IMR-90 (cell line): ENCODE data around the gene EVX1. TPM values are rescaled to one million over a fixed set of nuclear protein-coding genes. Genes with fewer than 3 reads are reported as not detected.

Source experiments
- ATAC-seq: fragments of 200-7000 bp; cut with Tn5 transposase; 2 replicates; pipeline ENCODE4 v1.9.1; 2020; ENCODE audit warnings: low read depth, mild to moderate bottlenecking, moderate library complexity
- BruUV-seq: library from RNA; stranded (reverse); fragments of 400-500 nt; replicated peaks from 2 replicates; lab custom pipeline; 2021; lab: Mats Ljungman, UMichigan
- CTCF ChIA-PET: fragments of 300-600 bp; formaldehyde crosslinking; extraction: SDS; loops from one replicate; lab custom pipeline; 2021; ENCODE audit warnings: antibody characterized with exemption; lab: Yijun Ruan, JAX
- POLR2A ChIA-PET: fragments of 300-600 bp; sonication (Branson Sonifier 250); formaldehyde crosslinking; loops from one replicate; lab custom pipeline; 2022; ENCODE audit warnings: antibody characterized with exemption; ENCODE audit not compliant: unreplicated experiment; lab: Charles Lee
- DNase-seq: peaks from one replicate; pipeline ENCODE4 v3.0.0; 2013
- H2AFZ ChIP-seq: replicated peaks from 2 replicates; pipeline ENCODE3; 2013; ENCODE audit warnings: low read length, mild to moderate bottlenecking; ENCODE audit not compliant: poor library complexity
- H2AK5ac ChIP-seq: 2 replicates; pipeline ENCODE4 v1.6.1; 2013; ENCODE audit warnings: low read depth, low read length, inconsistent platforms
- H2AK9ac ChIP-seq: replicated peaks from 2 replicates; pipeline ENCODE3; 2013; ENCODE audit warnings: mild to moderate bottlenecking, low read depth, low read length, moderate library complexity; ENCODE audit not compliant: poor library complexity
- H2BK120ac ChIP-seq: 2 replicates; pipeline ENCODE4 v1.6.1; 2013; ENCODE audit warnings: low read depth, low read length, inconsistent platforms
- H2BK15ac ChIP-seq: 3 replicates; pipeline ENCODE4 v1.6.1; 2013; ENCODE audit warnings: low read depth, low read length, inconsistent platforms
- H2BK20ac ChIP-seq: 2 replicates; pipeline ENCODE4 v1.6.1; 2013; ENCODE audit warnings: low read depth, mild to moderate bottlenecking, inconsistent platforms, low read length, moderate library complexity
- H2BK5ac ChIP-seq: 2 replicates; pipeline ENCODE4 v1.6.1; 2013; ENCODE audit warnings: mild to moderate bottlenecking, low read depth, low read length, inconsistent platforms; ENCODE audit not compliant: poor library complexity, severe bottlenecking
- H3K14ac ChIP-seq: replicated peaks from 2 replicates; pipeline ENCODE4 v1.6.1; 2013; ENCODE audit warnings: low read depth, low read length, inconsistent platforms
- H3K18ac ChIP-seq: 2 replicates; pipeline ENCODE4 v1.6.1; 2013; ENCODE audit warnings: low read depth, low read length, control low read depth
- H3K23ac ChIP-seq: 2 replicates; pipeline ENCODE4 v1.6.1; 2013; ENCODE audit warnings: low read depth, low read length, inconsistent platforms
- H3K27ac ChIP-seq: 2 replicates; pipeline ENCODE4 v1.5.1; 2013; ENCODE audit warnings: mild to moderate bottlenecking, control low read depth, low read length; ENCODE audit not compliant: insufficient read depth
- H3K27me3 ChIP-seq: 2 replicates; pipeline ENCODE4 v1.6.1; 2013; ENCODE audit warnings: low read length; ENCODE audit not compliant: control insufficient read depth, insufficient read depth
- H3K36me3 ChIP-seq: 2 replicates; pipeline ENCODE4 v1.6.1; 2013; ENCODE audit warnings: low read length, mixed read lengths; ENCODE audit not compliant: control insufficient read depth, insufficient read depth
- H3K4ac ChIP-seq: 2 replicates; pipeline ENCODE4 v1.6.1; 2013; ENCODE audit warnings: low read depth, low read length, inconsistent platforms
- H3K4me1 ChIP-seq: 2 replicates; pipeline ENCODE4 v1.6.1; 2013; ENCODE audit warnings: low read length, mixed read lengths; ENCODE audit not compliant: control insufficient read depth, insufficient read depth
- H3K4me2 ChIP-seq: 2 replicates; pipeline ENCODE4 v1.6.1; 2013; ENCODE audit warnings: low read depth, mild to moderate bottlenecking, control low read depth, low read length, moderate library complexity
- H3K4me3 ChIP-seq: 2 replicates; pipeline ENCODE4 v1.5.1; 2013; ENCODE audit warnings: low read depth, mild to moderate bottlenecking, control low read depth, low read length, moderate library complexity; ENCODE audit not compliant: insufficient read depth
- H3K56ac ChIP-seq: 2 replicates; pipeline ENCODE4 v1.6.1; 2013; ENCODE audit warnings: low read length, inconsistent platforms; ENCODE audit not compliant: insufficient read depth; ENCODE audit errors: extremely low read depth
- H3K79me1 ChIP-seq, 2 experiments: 2 replicates each; pipeline ENCODE4 v1.6.1; 2013; ENCODE audit warnings: low read length in 2 of 2, inconsistent platforms in 1 of 2, low read depth in 1 of 2
- H3K9ac ChIP-seq: 2 replicates; pipeline ENCODE4 v1.6.1; 2013; ENCODE audit warnings: low read depth, low read length, control low read depth
- H3K9me1 ChIP-seq: 2 replicates; pipeline ENCODE4 v1.6.1; 2013; ENCODE audit warnings: low read length, inconsistent platforms; ENCODE audit not compliant: insufficient read depth
- H3K9me3 ChIP-seq: 2 replicates; pipeline ENCODE4 v1.6.1; 2013; ENCODE audit warnings: low read length; ENCODE audit not compliant: control insufficient read depth, insufficient read depth
- H4K20me1 ChIP-seq: 2 replicates; pipeline ENCODE4 v1.6.1; 2013; ENCODE audit warnings: low read length, inconsistent platforms; ENCODE audit not compliant: insufficient read depth
- H4K5ac ChIP-seq: 2 replicates; pipeline ENCODE4 v1.6.1; 2013; ENCODE audit warnings: mild to moderate bottlenecking, low read depth, low read length, control low read depth
- H4K8ac ChIP-seq, 2 experiments: 2 replicates each; pipeline ENCODE4 v1.6.1; 2013; ENCODE audit warnings: low read depth in 2 of 2, low read length in 2 of 2, control low read depth in 1 of 2, inconsistent platforms in 1 of 2
- H4K91ac ChIP-seq: 2 replicates; pipeline ENCODE4 v1.6.1; 2013; ENCODE audit warnings: low read depth, low read length, inconsistent platforms; ENCODE audit not compliant: insufficient read depth
- FOS ChIP-seq: fragments of 150-350 bp; IDR thresholded peaks from 2 replicates; pipeline ENCODE4 v1.6.1; 2016; ENCODE audit warnings: low read depth, low read length
- POLR2A ChIP-seq: IDR thresholded peaks from 2 replicates; pipeline ENCODE4 v1.6.1; 2012; ENCODE audit warnings: mild to moderate bottlenecking, low read depth, low read length
- SMC3 ChIP-seq: fragments of 150-350 bp; IDR thresholded peaks from 2 replicates; pipeline ENCODE4 v1.6.1; 2016; ENCODE audit warnings: low read depth, mild to moderate bottlenecking, antibody characterized with exemption, low read length, moderate library complexity
- WGBS, 2 experiments: methylation state at CpG; one replicate each; pipeline versions ENCODE4 v1.1.5 to v1.1.7; 2013; ENCODE audit warnings: missing lambda C conversion rate in 2 of 2; ENCODE audit not compliant: insufficient read length in 1 of 2; ENCODE audit errors: extremely low coverage in 2 of 2; 5-methylcytosine and 5-hydroxymethylcytosine counted together
- dilution Hi-C: fragments of 300-500 bp; cut with HindIII; formaldehyde crosslinking; loops from one replicate; pipeline ENCODE4 v1.14.3; 2018; ENCODE audit warnings: low sequenced_read_pairs; ENCODE audit not compliant: unreplicated experiment
- in situ Hi-C: fragments of 300-500 bp; cut with MboI; formaldehyde crosslinking; loops from 3 replicates; pipeline ENCODE4 v1.14.3; 2019; ENCODE audit warnings: low sequenced_read_pairs, inconsistent platforms, mixed read lengths
- intact Hi-C: fragments of 100-400 bp; cut with micrococcal nuclease; formaldehyde crosslinking; loops from 2 replicates; pipeline ENCODE4 v1.10.0; 2022
- polyA plus RNA-seq, 3 experiments: library from polyadenylated mRNA; depleted of rRNA; stranded (reverse); fragments of >200 nt; gene quantifications; 2 replicates each; pipeline ENCODE4 v1.2.3, GENCODE V29; 2012; ENCODE audit warnings: low replicate concordance in 1 of 3
- total RNA-seq: library from RNA; depleted of rRNA; stranded (reverse); fragments of >200 nt; gene quantifications from 2 replicates; pipeline ENCODE4 v1.2.3, GENCODE V29; 2012
- TF ChIP-seq, protein P1 (sequence below): fragments of 150-350 bp; IDR thresholded peaks from 2 replicates; pipeline ENCODE4 v1.6.1; 2016; ENCODE audit warnings: low read depth, mild to moderate bottlenecking, low read length, moderate library complexity, borderline replicate concordance
- TF ChIP-seq, protein P2 (sequence below): conservative IDR thresholded peaks from 2 replicates; pipeline ENCODE4 v1.5.1; 2012; ENCODE audit warnings: mild to moderate bottlenecking, low read depth, low read length, improper control_type of control experiment
- TF ChIP-seq, protein P3 (sequence below): fragments of 150-350 bp; IDR thresholded peaks from 2 replicates; pipeline ENCODE4 v1.6.1; 2017; ENCODE audit warnings: mild to moderate bottlenecking, antibody characterized with exemption, low read length, low read depth

Gene EVX1
- total and polyA plus RNA-seq, 2 of the 4 experiments (the other 2 are of a cell fraction) = not detected

DNA sequence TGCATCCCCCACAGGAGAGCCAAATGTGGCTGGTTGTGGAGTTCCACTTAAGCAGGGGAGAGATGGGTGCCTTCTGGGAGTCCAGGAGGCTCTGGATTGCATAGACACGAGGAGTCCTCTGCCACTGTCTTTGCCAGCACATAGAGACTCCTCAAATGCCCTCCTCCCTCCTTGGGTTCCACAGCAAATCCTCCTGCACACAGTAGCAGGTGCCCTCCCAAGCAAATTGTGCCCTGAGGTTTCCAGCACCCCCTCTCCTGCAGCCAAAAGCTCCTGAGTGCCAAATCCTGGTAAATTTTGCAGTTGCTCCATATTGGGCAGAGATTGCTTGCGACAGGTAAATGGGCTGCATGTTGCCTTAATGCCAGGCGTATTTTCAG is 5.8 kb downstream of the EVX1 start (continued):
- TF ChIP-seq, protein P1, sequence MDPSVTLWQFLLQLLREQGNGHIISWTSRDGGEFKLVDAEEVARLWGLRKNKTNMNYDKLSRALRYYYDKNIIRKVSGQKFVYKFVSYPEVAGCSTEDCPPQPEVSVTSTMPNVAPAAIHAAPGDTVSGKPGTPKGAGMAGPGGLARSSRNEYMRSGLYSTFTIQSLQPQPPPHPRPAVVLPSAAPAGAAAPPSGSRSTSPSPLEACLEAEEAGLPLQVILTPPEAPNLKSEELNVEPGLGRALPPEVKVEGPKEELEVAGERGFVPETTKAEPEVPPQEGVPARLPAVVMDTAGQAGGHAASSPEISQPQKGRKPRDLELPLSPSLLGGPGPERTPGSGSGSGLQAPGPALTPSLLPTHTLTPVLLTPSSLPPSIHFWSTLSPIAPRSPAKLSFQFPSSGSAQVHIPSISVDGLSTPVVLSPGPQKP = no peak
- no peak for TF ChIP-seq SMC3

DNA sequence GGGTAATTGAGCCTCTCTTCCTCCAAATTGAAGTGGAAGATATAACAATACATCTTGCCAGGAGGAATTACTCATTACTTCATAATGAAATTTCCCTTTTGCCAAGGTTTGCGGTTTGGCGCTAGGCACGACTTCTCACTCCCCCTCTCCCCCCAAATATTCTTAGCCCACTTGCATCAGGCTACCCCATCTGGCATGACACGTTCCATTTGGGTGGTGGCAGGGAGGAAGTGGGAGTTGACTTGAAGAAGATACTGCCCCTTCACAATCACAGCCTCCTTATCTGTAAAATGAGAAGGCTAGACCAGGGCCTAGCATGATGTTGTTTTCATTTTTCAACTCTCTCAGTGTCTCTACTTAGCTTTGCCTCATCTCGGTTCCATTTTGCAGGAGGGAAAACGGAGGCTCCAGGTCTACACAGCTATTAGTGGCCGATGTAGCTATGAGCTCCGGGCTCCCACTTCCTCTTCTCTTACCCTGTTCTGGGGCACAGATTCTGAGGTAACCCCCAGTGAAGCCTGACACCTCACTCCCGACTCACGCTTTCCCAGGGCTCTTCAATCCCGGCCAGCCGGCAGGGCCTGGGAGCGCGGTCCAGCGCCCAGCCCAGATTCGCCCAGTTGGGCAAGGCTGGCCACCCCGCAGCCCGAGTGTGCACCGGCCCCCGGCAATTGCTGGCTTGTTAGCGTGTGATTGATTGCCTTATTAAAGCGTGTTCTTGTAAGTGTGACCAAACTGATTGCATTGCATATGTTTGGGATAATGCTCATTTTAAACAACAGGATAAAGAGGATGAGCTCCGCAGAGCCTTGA is 6.5 kb downstream of the EVX1 start:
- Histone ChIP-seq H3K9me3 (peaks cover 21% of the 10 kb centered on the region), H3K9ac (no peak overlapping the region), H3K79me1 (no peaks in the 10 kb centered on the region), H4K20me1 (no peaks in the 10 kb centered on the region), H4K91ac (no peak overlapping the region), H3K4ac (no peak overlapping the region), H4K8ac (no peak overlapping the region), H4K5ac (no peak overlapping the region), H2BK15ac (no peak overlapping the region), H3K4me3 (no peak overlapping the region), H2BK5ac (no peak overlapping the region), H3K4me1 (no peaks in the 10 kb centered on the region; the same call in 1 of the 2 replicates), H3K56ac (no peak overlapping the region), H3K23ac (no peak overlapping the region), H3K18ac (no peak overlapping the region), H3K9me1 (no peaks in the 10 kb centered on the region), H3K36me3 (no peaks in the 10 kb centered on the region), H2BK120ac (no peak overlapping the region), H2AFZ (no peak overlapping the region), H3K4me2 (no peak overlapping the region), H2AK9ac (no peak overlapping the region), H3K14ac (no peak overlapping the region), H3K27me3 (peaks cover 98% of the 10 kb centered on the region), H2AK5ac (no peak overlapping the region), H2BK20ac (no peak overlapping the region), H3K27ac (no peak overlapping the region)
- dilution Hi-C loops (no loop called here), in situ Hi-C loops (no loop called here), intact Hi-C loops (no loop called here)
- POLR2A ChIA-PET = no interaction called here
- no peak for TF ChIP-seq POLR2A
- TF ChIP-seq, protein P2, sequence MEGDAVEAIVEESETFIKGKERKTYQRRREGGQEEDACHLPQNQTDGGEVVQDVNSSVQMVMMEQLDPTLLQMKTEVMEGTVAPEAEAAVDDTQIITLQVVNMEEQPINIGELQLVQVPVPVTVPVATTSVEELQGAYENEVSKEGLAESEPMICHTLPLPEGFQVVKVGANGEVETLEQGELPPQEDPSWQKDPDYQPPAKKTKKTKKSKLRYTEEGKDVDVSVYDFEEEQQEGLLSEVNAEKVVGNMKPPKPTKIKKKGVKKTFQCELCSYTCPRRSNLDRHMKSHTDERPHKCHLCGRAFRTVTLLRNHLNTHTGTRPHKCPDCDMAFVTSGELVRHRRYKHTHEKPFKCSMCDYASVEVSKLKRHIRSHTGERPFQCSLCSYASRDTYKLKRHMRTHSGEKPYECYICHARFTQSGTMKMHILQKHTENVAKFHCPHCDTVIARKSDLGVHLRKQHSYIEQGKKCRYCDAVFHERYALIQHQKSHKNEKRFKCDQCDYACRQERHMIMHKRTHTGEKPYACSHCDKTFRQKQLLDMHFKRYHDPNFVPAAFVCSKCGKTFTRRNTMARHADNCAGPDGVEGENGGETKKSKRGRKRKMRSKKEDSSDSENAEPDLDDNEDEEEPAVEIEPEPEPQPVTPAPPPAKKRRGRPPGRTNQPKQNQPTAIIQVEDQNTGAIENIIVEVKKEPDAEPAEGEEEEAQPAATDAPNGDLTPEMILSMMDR = no peak
- TF ChIP-seq, protein P3, sequence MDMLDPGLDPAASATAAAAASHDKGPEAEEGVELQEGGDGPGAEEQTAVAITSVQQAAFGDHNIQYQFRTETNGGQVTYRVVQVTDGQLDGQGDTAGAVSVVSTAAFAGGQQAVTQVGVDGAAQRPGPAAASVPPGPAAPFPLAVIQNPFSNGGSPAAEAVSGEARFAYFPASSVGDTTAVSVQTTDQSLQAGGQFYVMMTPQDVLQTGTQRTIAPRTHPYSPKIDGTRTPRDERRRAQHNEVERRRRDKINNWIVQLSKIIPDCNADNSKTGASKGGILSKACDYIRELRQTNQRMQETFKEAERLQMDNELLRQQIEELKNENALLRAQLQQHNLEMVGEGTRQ = no peak
- TF ChIP-seq FOS = no peak
- no TSS peak for BruUV-seq
- DNase-seq = no peak
- WGBS, 2 experiments = 20% methylated on average over 1 of the region's 23 CpGs; no CpG with 5 or more reads in 1 of the 2 experiments
- CTCF ChIA-PET = interaction anchor here (0.7 kb wide), 1 partner anchor 79 kb away, joined by 3 read pairs; no protein-coding TSS in a partner anchor
- ATAC-seq = no peak
